ENCODE measurements around the gene SDK1.

The SDK1 gene

GRCh38 chr7:3345699-3346481 is 44.8 kb downstream of the SDK1 start:
- no peak for DNase-seq

GRCh38 chr7:3349126-3349525 is 48.1 kb downstream of the SDK1 start:
- no peak for DNase-seq

GRCh38 chr7:3356173-3356572 is 55.1 kb downstream of the SDK1 start:
- DNase-seq: no peak

- DNase-seq: no peak
Measured at GRCh38 chr7:3358991-3359390, 57.9 kb downstream of the SDK1 start.

- DNase-seq: no peak
Measured at GRCh38 chr7:3367261-3367660, 66.2 kb downstream of the SDK1 start.

GRCh38 chr7:3370068-3370830 is 69.2 kb downstream of the SDK1 start:
- DNase-seq: no peak

GRCh38 chr7:3370921-3371320 is 69.9 kb downstream of the SDK1 start:
- DNase-seq: no peak

- DNase-seq: no peak
Measured at GRCh38 chr7:3371601-3372000, 70.5 kb downstream of the SDK1 start.

GRCh38 chr7:3374239-3374638 is 73.2 kb downstream of the SDK1 start:
- no peak for DNase-seq

GRCh38 chr7:3378390-3379150 is 77.5 kb downstream of the SDK1 start:
- no peak for DNase-seq

- no peak for DNase-seq
Measured at GRCh38 chr7:3380034-3380433, 79.0 kb downstream of the SDK1 start.

GRCh38 chr7:3380886-3381685 is 80.0 kb downstream of the SDK1 start:
- no peak for DNase-seq

- DNase-seq: no peak
Measured at GRCh38 chr7:3386423-3387190, 85.6 kb downstream of the SDK1 start.

- DNase-seq: no peak
Measured at GRCh38 chr7:3393862-3394261, 92.8 kb downstream of the SDK1 start.

- no peak for DNase-seq
Measured at GRCh38 chr7:3397324-3397723, 96.3 kb downstream of the SDK1 start.

GRCh38 chr7:3399858-3400257 is 98.8 kb downstream of the SDK1 start:
- DNase-seq: no peak

GRCh38 chr7:3404501-3404900 is 103.4 kb downstream of the SDK1 start:
- DNase-seq: no peak

- DNase-seq: no peak
Measured at GRCh38 chr7:3408814-3409595, 108.0 kb downstream of the SDK1 start.

GRCh38 chr7:3412871-3413270 is 111.8 kb downstream of the SDK1 start:
- DNase-seq: no peak

GRCh38 chr7:3415861-3416312 is 114.8 kb downstream of the SDK1 start:
- DNase-seq: no peak

GRCh38 chr7:3416453-3416852 is 115.4 kb downstream of the SDK1 start:
- no peak for DNase-seq

All from 8988T (cell line).